ENCODE measurements around the gene CDC14A. TPM values are rescaled to one million over a fixed set of nuclear protein-coding genes. Genes with fewer than 3 reads are reported as not detected.

CDC14A gene, protein sequence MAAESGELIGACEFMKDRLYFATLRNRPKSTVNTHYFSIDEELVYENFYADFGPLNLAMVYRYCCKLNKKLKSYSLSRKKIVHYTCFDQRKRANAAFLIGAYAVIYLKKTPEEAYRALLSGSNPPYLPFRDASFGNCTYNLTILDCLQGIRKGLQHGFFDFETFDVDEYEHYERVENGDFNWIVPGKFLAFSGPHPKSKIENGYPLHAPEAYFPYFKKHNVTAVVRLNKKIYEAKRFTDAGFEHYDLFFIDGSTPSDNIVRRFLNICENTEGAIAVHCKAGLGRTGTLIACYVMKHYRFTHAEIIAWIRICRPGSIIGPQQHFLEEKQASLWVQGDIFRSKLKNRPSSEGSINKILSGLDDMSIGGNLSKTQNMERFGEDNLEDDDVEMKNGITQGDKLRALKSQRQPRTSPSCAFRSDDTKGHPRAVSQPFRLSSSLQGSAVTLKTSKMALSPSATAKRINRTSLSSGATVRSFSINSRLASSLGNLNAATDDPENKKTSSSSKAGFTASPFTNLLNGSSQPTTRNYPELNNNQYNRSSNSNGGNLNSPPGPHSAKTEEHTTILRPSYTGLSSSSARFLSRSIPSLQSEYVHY
- total RNA-seq = 10 to 100 TPM in 1 of 4 donors, 1 to 10 TPM in 3; 6.6 to 12.2 (median 7.4) TPM

DNA sequence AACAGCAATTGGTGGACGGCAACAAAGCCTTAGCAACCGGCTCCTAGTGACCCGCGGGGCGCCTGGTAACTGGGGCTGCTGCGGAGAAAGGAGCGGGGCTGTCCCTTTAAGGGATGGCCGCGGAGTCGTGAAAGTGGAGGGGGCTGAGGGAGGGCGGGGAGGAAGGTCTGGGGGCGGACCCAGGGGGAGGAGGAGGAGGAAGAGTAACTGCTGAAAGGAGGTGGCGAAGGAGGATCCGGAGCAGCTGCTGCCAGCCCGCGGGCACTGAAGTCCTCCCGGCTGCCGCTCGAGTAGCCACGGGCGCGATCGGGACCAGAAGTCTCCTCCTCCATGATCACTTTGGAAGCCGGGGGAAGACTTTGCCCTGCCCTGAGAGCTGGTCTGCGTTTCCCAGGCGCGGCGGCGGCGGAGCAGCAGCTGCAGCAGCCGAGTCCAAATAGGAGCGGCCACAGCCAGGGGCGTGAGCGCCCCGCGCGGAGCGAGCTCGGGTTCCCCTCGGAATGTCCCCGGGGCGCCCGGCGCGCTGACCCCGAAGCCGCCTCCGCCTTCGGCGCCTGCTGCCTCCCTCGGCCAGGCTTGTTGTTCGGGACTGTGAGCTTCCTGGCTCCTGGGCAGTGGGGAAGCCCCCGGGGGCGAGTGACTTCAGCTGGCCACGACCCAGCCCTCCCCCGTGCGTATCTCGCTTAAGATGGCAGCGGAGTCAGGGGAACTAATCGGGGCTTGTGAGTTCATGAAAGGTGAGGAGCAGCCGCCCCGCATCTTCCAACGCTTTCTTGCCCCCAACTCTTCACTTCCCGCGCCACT, at the start of gene CDC14A:
Gene CDC14A, plus strand, starts transcription at position 240 of the 804 bp plus-strand sequence. Its CDS starts 449 bp downstream, at position 689.
- Histone ChIP-seq H3K9me3 (no peaks in the 10 kb centered on the region), H3K27ac (replicated peaks in 1 of 4) (peak within 1 kb of the TSS; percentile 88 to 91 (median 89)), H3K27me3 (no peaks in the 10 kb centered on the region), H3K36me3 (no peaks in the 10 kb centered on the region), H3K4me1 (peaks cover 29 to 48% (median 43%) of the 10 kb centered on the region in 4 donors), H3K4me3 (peak within 1 kb of the TSS; percentile 78 to 95 (median 80))
- peak; percentile 98 for DNase-seq (ENCODE audit: extremely low spot score)
- intact Hi-C loops (cut with DNase I) = loop anchor here (5.0 kb wide), 3 partner anchors 85 to 105 kb away; partner anchors contain the start of genes DBT and RTCA
- under 1% methylated on average over 37 of the region's 65 CpGs for WGBS
- TF ChIP-seq EP300 (IDR thresholded peaks at IDR 0.05) (no peak), POLR2AphosphoS5 (IDR thresholded peaks at IDR 0.05) (peak; percentile 75 to 89)

DNA sequence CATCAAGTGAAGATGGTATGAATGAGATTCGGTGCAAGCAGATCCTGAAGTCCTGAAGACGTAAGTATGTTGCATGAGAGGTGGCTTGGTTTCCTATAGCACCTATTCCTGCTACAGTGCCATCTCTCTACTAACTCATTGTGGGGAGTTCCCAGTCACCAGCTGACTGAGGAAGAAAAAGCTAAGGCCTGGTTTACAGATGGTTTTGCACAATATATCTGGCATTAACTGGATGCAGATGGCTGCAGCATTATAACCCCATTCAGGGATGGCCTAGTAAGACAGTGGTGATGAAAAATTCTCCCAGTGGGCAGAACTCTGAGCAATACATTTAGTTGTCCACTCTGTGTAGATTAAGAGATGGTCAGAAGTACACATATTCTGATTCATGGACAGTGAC, 49.6 kb upstream of the CDC14A start:
- TF ChIP-seq, protein P1, sequence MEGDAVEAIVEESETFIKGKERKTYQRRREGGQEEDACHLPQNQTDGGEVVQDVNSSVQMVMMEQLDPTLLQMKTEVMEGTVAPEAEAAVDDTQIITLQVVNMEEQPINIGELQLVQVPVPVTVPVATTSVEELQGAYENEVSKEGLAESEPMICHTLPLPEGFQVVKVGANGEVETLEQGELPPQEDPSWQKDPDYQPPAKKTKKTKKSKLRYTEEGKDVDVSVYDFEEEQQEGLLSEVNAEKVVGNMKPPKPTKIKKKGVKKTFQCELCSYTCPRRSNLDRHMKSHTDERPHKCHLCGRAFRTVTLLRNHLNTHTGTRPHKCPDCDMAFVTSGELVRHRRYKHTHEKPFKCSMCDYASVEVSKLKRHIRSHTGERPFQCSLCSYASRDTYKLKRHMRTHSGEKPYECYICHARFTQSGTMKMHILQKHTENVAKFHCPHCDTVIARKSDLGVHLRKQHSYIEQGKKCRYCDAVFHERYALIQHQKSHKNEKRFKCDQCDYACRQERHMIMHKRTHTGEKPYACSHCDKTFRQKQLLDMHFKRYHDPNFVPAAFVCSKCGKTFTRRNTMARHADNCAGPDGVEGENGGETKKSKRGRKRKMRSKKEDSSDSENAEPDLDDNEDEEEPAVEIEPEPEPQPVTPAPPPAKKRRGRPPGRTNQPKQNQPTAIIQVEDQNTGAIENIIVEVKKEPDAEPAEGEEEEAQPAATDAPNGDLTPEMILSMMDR (IDR thresholded peaks at IDR 0.05) = no peak
- TF ChIP-seq POLR2AphosphoS5 (IDR thresholded peaks at IDR 0.05) = no peak
- no peak for TF ChIP-seq EP300 (IDR thresholded peaks at IDR 0.05)
- TF ChIP-seq POLR2A (IDR thresholded peaks at IDR 0.05; ENCODE audit: low read depth) = no peak
- no peak for DNase-seq (ENCODE audit: extremely low spot score)
- no peaks in the 10 kb centered on the region for H3K9me3 ChIP-seq
- no peak overlapping the region for H3K27ac ChIP-seq (replicated peaks in 1 of 4)
- intact Hi-C loops (cut with DNase I) = no loop called here
- H3K4me1 ChIP-seq = no peaks in the 10 kb centered on the region
- H3K27me3 ChIP-seq = no peaks in the 10 kb centered on the region
- WGBS = 95% methylated on average over 2 of the region's 2 CpGs
- H3K4me3 ChIP-seq = no peak overlapping the region
- no peaks in the 10 kb centered on the region for H3K36me3 ChIP-seq

DNA sequence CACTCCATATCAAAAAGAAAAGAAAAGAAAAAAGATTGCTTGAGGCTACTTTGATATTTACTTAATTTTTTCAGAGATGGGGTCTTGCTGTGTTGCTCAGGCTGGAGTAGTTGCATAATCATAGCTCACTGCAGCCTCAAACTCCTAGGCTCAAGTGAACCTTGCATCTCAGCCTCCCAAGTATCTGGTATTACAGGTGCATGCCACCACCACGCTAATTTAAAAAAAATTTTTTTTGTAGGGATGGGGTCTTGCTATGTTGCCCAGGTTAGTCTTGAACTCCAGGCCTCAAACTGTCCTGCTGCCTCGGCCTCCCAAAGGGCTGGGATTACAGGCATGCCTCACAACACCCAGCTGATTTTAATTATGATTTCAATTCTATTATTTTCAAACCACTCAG, 48.1 kb upstream of the CDC14A start:
- Histone ChIP-seq H3K4me3 (no peak overlapping the region), H3K4me1 (no peaks in the 10 kb centered on the region), H3K27me3 (no peaks in the 10 kb centered on the region), H3K36me3 (no peaks in the 10 kb centered on the region), H3K27ac (replicated peaks in 1 of 4) (no peak overlapping the region), H3K9me3 (no peaks in the 10 kb centered on the region)
- TF ChIP-seq EP300 (IDR thresholded peaks at IDR 0.05) (no peak), POLR2A (IDR thresholded peaks at IDR 0.05; ENCODE audit: low read depth) (no peak), POLR2AphosphoS5 (IDR thresholded peaks at IDR 0.05) (no peak)
- TF ChIP-seq, protein P1 (IDR thresholded peaks at IDR 0.05) = no peak
- WGBS = 92% methylated on average over 2 of the region's 2 CpGs
- intact Hi-C loops (cut with DNase I) = no loop called here
- DNase-seq (ENCODE audit: extremely low spot score) = no peak

DNA sequence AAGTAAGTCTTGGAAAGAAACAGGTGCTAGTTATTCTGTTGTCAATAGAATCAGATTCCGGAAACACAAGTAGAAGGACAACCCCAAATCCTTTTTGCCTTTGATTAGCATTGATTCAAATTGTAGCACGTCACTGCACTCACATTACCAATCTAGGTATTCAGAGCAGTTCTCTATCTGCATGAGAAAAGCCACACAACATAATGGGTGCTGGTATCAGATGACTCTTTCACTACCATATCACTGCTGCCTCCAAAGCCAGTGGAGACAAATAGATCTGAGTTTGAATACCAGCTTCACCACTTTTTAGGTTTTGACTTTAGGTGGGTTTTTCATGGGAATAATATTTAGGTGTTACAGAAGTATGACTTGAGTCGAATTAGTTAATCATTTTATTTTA, 47.4 kb upstream of the CDC14A start:
- Histone ChIP-seq H3K9me3 (no peaks in the 10 kb centered on the region), H3K4me3 (no peak overlapping the region), H3K27me3 (no peaks in the 10 kb centered on the region), H3K4me1 (no peaks in the 10 kb centered on the region), H3K27ac (replicated peaks in 1 of 4) (no peak overlapping the region), H3K36me3 (no peaks in the 10 kb centered on the region)
- TF ChIP-seq POLR2A (IDR thresholded peaks at IDR 0.05; ENCODE audit: low read depth) (no peak), EP300 (IDR thresholded peaks at IDR 0.05) (no peak), POLR2AphosphoS5 (IDR thresholded peaks at IDR 0.05) (no peak)
- TF ChIP-seq, protein P1 (IDR thresholded peaks at IDR 0.05) = no peak
- DNase-seq (ENCODE audit: extremely low spot score) = no peak
- intact Hi-C loops (cut with DNase I) = no loop called here
- 85% methylated on average over 3 of the region's 3 CpGs for WGBS

DNA sequence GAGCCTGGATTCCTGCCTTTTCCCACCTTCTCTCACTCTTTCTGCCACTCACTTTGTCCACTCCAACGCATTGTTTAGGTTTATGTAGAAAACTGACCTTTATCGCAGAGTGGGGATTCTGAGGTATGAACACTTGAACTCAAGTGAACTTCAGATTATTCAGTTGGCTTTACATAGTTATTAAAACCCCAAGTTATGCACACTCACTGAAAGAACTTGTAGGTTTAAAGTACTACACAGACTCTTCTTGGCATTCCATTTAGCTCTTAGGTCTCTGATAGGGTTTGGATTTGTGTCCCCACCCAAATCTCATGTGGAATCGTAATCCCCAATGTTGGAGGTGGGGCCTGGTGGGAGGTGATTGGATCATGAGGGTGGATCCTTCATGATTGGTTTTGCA, 46.4 kb upstream of the CDC14A start:
- H3K36me3 ChIP-seq = no peaks in the 10 kb centered on the region
- H3K27me3 ChIP-seq = no peaks in the 10 kb centered on the region
- intact Hi-C loops (cut with DNase I) = no loop called here
- H3K9me3 ChIP-seq = no peaks in the 10 kb centered on the region
- WGBS = 93% methylated on average over 3 of the region's 3 CpGs
- H3K4me1 ChIP-seq = no peaks in the 10 kb centered on the region
- no peak for DNase-seq (ENCODE audit: extremely low spot score)
- TF ChIP-seq EP300 (IDR thresholded peaks at IDR 0.05) (no peak), POLR2AphosphoS5 (IDR thresholded peaks at IDR 0.05) (no peak), POLR2A (IDR thresholded peaks at IDR 0.05; ENCODE audit: low read depth) (no peak)
- TF ChIP-seq, protein P1 (IDR thresholded peaks at IDR 0.05) = no peak
- H3K4me3 ChIP-seq = no peak overlapping the region
- H3K27ac ChIP-seq (replicated peaks in 1 of 4) = no peak overlapping the region
